Measurements from ENCODE around the gene SH3TC1. TPM values are rescaled to one million over a fixed set of nuclear protein-coding genes. Genes with fewer than 3 reads are reported as not detected.

The SH3TC1 gene
- total and polyA plus RNA-seq, 2 of the 13 experiments (the other 11 are each of a cell fraction or from before 2014, with no cell fraction given), result 14.9 to 21.8 TPM

DNA sequence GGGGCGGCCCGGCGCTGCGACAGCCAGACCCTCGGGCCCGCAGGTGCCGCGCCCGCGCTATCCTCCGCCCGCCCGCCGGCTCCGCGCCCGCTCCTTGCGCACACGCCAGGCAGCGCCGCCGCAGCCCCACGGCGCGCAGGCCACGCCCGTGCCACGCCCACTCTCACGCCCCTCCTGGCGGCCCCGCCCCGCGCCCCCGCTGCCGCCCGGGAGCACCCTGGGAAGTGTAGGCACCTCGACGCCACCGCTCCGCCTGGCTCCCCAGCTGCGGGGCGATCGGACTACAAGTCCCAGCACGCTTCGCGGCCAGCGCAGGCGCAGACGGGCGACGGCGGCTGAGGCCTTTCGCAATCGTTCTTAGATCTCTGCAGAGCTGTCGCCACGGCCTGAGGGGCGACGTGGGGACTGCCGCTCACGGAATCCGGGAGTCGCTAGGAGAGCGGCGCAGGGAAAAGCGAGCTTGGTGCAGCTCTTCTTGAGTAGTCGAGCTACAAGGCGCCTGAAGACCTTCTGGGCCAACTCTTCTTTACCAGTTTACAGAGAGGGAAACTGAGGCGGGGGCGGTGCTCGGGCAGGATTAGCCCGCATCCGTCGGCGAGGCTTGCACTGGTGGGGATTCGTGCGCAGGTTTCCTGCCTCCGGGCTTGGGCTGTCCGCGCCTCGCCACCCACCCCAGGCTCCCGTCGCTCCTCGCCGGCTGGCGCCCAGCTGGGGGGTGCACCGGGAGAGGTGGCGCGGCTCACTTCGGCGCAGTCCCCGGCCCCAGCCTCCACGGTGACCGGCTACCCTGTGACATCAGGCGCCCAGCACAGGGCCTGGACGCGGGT lies 40.2 kb upstream of the SH3TC1 start, which contains the start of gene ABLIM2 (continued):
- TF ChIP-seq, protein P1, sequence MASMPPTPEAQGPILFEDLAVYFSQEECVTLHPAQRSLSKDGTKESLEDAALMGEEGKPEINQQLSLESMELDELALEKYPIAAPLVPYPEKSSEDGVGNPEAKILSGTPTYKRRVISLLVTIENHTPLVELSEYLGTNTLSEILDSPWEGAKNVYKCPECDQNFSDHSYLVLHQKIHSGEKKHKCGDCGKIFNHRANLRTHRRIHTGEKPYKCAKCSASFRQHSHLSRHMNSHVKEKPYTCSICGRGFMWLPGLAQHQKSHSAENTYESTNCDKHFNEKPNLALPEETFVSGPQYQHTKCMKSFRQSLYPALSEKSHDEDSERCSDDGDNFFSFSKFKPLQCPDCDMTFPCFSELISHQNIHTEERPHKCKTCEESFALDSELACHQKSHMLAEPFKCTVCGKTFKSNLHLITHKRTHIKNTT (CRISPR knock-in tag; IDR thresholded peaks at IDR 0.05), result no peak
- TF ChIP-seq XRCC5 (optimal IDR thresholded peaks at IDR 0.05; ENCODE audit: low read length), result peak; percentile 26
- TF ChIP-seq, protein P2, sequence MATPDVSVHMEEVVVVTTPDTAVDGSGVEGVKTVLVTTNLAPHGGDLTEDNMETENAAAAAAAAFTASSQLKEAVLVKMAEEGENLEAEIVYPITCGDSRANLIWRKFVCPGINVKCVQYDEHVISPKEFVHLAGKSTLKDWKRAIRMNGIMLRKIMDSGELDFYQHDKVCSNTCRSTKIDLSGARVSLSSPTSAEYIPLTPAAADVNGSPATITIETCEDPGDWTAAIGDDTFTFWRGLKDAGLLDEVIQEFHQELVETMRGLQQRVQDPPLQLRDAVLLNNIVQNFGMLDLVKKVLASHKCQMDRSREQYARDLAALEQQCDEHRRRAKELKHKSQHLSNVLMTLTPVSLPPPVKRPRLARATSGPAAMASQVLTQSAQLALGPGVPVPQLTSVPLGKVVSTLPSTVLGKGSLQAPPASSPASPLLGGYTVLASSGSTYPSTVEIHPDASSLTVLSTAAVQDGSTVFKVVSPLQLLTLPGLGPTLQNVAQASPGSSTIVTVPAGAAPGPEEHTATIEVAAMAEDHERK (CRISPR knock-in tag; IDR thresholded peaks at IDR 0.05; ENCODE audit: low read depth), result no peak; the same call in 1 of the 2 replicates
- TF ChIP-seq, protein P3, sequence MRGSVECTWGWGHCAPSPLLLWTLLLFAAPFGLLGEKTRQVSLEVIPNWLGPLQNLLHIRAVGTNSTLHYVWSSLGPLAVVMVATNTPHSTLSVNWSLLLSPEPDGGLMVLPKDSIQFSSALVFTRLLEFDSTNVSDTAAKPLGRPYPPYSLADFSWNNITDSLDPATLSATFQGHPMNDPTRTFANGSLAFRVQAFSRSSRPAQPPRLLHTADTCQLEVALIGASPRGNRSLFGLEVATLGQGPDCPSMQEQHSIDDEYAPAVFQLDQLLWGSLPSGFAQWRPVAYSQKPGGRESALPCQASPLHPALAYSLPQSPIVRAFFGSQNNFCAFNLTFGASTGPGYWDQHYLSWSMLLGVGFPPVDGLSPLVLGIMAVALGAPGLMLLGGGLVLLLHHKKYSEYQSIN (CRISPR knock-in tag; IDR thresholded peaks at IDR 0.05; ENCODE audit: borderline replicate concordance), result no peak
- no peak for TF ChIP-seq CBX5 (CRISPR knock-in tag; IDR thresholded peaks at IDR 0.05; ENCODE audit: borderline replicate concordance)
- TF ChIP-seq ZNF224 (CRISPR knock-in tag; IDR thresholded peaks at IDR 0.05), result no peak
- TF ChIP-seq NR2F6 (IDR thresholded peaks at IDR 0.05), result no peak
- no peak for TF ChIP-seq NR2F6 (CRISPR knock-in tag; IDR thresholded peaks at IDR 0.05)
- no peak for TF ChIP-seq NR2F2 (IDR thresholded peaks at IDR 0.05; ENCODE audit: borderline replicate concordance, low read depth)
- TF ChIP-seq ZNF709 (CRISPR knock-in tag; IDR thresholded peaks at IDR 0.05), result no peak
- no peak for TF ChIP-seq RBAK (CRISPR knock-in tag; IDR thresholded peaks at IDR 0.05)
- no peak for TF ChIP-seq CC2D1A (CRISPR knock-in tag; IDR thresholded peaks at IDR 0.05)
- 0 out of 2 replicates have a peak, but pooled peaks have one; percentile 22 for TF ChIP-seq ZNF749 (CRISPR knock-in tag; IDR thresholded peaks at IDR 0.05; ENCODE audit: borderline replicate concordance)
- TF ChIP-seq, protein P4, sequence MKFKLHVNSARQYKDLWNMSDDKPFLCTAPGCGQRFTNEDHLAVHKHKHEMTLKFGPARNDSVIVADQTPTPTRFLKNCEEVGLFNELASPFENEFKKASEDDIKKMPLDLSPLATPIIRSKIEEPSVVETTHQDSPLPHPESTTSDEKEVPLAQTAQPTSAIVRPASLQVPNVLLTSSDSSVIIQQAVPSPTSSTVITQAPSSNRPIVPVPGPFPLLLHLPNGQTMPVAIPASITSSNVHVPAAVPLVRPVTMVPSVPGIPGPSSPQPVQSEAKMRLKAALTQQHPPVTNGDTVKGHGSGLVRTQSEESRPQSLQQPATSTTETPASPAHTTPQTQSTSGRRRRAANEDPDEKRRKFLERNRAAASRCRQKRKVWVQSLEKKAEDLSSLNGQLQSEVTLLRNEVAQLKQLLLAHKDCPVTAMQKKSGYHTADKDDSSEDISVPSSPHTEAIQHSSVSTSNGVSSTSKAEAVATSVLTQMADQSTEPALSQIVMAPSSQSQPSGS (CRISPR knock-in tag; IDR thresholded peaks at IDR 0.05), result no peak
- no peak for TF ChIP-seq GTF2F1 (IDR thresholded peaks at IDR 0.05; ENCODE audit: low read length)
- TF ChIP-seq JUNB (CRISPR knock-in tag; IDR thresholded peaks at IDR 0.05; ENCODE audit: borderline replicate concordance), result no peak
- no peak for TF ChIP-seq RARA (CRISPR knock-in tag; IDR thresholded peaks at IDR 0.05)
- peak; percentile 17; the same call in 1 of the 2 replicates for TF ChIP-seq ZNF441 (CRISPR knock-in tag; IDR thresholded peaks at IDR 0.05; ENCODE audit: borderline replicate concordance)
- no peak for TF ChIP-seq PHB2 (IDR thresholded peaks at IDR 0.05; ENCODE audit: partially characterized antibody)
- no peak for TF ChIP-seq ZNF720 (CRISPR knock-in tag; IDR thresholded peaks at IDR 0.05)
- no peak for TF ChIP-seq RFX1 (IDR thresholded peaks at IDR 0.05)
- no peak for TF ChIP-seq SMC3 (IDR thresholded peaks at IDR 0.05; ENCODE audit: low read length)
- no peak for TF ChIP-seq ZNF552 (CRISPR knock-in tag; IDR thresholded peaks at IDR 0.05; ENCODE audit: borderline replicate concordance)
- no peak for TF ChIP-seq ZNF124 (CRISPR knock-in tag; IDR thresholded peaks at IDR 0.05)
- no peak for TF ChIP-seq RBM39 (IDR thresholded peaks at IDR 0.05; ENCODE audit: low read depth, low read length, poor library complexity, severe bottlenecking)
- TF ChIP-seq NFKB2 (CRISPR knock-in tag; IDR thresholded peaks at IDR 0.05; ENCODE audit: borderline replicate concordance), result peak; percentile 53; the same call in 1 of the 2 replicates
- peak; percentile 39; the same call in 1 of the 2 replicates for TF ChIP-seq MED1 (CRISPR knock-in tag; IDR thresholded peaks at IDR 0.05)

All from HepG2 (cell line).